ENCODE data around the gene DAGLA.

Gene DAGLA

DNA sequence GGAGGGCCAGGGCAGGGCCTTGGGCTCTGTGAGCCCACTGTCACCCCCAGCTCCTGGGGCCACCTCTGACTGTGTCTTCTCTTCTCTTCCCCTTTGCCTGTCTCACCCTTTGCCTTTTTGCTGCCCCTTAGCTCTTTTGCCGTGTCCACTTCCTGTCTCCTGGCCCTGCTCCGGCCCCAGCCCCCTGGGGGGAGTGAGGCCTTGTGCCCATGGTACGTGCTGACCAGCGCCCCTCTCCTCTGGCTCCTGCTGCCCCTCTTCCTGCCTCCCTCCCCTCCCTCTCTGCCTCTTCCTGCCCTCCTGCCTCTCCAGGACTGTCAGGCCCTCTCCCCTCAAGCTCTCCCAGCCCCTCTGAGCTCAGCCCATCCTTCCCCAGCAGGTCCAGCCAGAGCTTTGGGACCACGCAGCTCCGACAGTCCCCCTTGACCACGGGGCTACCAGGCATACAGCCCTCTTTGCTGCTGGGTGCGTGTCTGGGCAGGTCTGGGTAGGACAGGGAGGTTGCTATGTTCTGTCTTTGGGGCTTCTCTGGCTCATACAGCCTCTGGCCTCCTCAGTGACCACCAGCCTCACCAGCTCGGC, 100.5 kb downstream of the DAGLA start:
- DNase-seq (ENCODE audit: low read depth) = no peak

DNA sequence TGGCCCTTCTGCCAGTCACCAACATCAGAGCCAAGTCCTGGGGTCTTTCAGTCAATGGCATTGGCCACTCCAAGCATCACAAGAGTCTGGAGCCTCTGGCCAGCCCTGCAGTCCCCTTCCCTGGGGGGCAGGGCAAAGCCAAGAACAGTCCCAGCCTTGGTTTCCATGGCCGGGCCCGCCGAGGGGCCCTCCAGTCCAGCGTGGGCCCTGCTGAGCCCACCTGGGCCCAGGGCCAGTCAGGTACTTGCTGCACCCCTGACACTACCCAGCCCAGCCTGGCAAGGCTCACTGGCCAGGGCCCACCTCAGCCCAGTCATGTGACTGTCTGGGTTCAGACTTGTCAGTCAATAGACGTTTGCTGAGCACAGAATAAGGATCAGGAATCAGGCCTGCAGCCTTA, 101.4 kb downstream of the DAGLA start:
- no peak for DNase-seq (ENCODE audit: low read depth)

DNA sequence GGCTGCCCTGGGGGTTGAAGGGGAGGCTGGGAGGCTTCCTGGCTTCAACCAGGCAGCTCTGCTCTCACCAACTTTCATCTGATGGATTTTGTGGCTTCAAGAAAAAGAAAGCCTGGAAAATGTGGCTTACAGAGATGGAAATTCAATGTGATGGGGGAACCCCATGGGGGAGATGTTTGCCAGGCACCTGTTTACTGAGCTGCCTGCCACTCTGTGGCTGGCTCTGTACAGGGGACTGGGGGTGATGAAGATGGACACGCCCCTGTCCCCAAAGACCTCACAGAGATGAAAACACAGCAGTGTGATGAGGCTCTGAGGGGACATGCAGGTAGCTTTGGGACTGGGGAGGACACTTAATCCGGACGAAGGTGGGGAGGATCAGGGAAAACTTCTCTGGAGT, 102.1 kb downstream of the DAGLA start:
- DNase-seq (ENCODE audit: low read depth) = no peak

DNA sequence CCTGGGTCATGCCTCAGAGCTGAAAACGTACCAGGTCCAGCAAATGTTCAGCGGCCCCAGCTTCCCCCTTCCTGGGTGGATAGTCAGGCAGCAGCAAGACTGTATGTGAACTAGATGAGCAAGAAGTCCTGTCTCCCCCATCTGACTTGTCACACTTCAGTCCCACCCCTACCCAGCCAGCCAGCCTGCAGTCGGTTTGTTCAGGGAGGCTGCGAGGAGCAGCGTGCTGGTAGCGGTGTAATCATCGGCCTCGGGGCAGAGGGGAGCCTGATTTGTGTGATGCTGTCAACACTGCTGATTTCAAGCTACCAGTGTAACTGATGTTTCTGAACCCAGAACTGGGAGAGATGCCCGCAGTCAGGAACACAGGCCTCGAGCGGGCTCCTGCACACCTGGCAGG, 102.7 kb downstream of the DAGLA start:
- no peak for DNase-seq (ENCODE audit: low read depth)

DNA sequence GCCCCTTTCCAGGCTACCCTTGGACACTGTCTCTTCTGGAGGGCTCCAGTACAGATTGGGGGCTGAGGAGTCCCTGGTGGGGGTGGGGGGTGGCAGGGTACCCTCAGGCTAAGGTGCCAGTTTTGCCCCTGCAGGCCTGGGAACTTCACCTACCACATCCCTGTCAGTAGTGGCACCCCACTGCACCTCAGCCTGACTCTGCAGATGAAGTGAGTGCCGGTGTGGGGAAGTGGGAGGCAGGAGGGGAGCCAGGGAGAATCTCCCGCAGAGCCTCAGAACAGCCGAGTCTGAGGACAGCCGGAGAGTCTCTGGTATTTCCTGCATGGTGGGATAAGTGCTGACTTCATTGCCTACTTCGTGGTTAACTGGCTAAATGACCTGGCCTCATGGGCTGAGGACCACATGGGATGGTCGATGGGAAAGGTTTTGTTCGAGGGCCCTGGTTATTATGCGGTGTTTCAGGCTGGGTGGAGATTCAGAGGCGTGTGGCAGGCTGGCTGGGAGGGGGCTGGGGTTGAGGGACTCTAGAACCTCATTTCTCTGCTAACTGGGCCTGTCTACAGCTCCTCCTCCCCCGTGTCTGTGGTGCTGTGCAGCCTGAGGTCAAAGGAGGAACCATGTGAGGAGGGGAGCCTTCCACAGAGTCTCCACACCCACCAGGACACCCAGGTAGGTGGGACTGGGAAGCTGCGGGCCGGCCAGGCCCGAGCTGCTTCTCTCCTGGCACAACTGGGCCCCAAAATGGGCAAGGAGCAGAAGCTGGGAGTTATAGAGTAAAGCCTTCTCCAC, 103.7 kb downstream of the DAGLA start:
- no peak for DNase-seq (ENCODE audit: low read depth)

DNA sequence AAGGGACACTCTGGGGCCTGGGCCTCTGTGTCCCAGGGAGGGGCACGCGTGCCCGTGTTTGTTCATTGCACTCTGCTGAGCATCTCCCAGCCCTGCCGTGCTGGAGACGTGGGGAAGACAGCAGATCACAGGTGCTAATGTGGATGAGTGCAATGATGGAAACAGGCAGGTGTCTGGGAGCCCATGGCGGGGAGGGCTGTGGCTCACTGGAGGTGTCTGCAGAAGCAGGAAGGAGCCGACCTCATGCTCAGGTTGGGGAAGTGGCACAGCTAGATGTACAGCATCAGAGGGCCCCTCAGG, 104.3 kb downstream of the DAGLA start:
- no peak for DNase-seq (ENCODE audit: low read depth)

DNA sequence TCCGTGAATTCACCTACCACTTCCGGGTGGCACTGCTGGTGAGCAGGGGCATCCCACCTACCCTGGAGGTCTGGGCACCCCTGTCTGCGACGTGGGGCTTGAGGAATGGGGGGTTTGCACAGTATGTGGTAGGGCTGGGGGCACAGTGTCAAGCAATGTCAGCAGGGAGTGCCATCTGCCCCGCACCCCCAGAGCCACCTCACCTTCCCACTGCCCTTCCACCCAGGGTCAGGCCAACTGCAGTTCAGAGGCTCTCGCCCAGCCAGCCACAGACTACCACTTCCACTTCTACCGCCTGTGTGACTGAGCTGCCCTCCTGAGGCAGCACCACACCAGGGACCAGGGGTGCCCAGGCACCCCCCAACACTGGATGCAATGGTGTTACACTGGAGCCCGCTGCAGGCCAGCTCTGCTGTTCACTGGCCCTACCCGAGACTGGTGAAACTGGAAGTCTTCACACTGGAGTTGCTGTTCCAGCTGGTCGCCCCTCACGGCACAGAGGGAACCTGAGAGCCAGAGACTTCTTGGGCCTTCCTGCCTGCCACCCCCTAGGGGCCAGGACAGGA, 105.7 kb downstream of the DAGLA start:
- DNase-seq (ENCODE audit: low read depth) = no peak

DNA sequence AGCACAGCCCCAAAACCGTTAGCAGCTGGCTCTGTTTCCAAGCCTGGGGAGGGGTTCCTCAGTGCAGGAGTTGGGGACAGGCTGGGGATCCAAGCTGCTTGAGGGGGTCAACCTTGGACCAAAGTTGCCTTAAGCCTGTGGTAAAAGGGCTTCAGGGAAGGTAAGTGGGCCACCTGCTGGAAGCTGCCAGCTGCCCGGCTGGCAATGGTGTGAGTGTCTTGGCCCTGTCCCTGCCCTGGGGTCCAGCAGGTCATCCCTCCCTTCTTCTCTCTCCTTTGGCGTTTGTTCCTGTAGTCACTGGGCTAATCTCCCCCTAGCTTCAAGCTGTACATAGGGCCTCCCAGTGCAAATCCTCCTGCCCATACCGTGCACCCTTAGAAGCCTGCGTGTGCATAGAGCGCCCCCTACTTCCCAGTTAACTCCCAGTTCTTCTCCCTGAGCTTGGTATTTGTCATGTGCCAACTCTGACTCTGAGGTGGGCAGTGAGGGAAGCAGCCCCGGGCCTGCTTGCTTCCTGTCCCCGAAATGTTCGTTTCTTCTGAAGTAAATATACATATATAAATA, 107.8 kb downstream of the DAGLA start:
- peak; percentile 10 for DNase-seq (ENCODE audit: low read depth)

DNA sequence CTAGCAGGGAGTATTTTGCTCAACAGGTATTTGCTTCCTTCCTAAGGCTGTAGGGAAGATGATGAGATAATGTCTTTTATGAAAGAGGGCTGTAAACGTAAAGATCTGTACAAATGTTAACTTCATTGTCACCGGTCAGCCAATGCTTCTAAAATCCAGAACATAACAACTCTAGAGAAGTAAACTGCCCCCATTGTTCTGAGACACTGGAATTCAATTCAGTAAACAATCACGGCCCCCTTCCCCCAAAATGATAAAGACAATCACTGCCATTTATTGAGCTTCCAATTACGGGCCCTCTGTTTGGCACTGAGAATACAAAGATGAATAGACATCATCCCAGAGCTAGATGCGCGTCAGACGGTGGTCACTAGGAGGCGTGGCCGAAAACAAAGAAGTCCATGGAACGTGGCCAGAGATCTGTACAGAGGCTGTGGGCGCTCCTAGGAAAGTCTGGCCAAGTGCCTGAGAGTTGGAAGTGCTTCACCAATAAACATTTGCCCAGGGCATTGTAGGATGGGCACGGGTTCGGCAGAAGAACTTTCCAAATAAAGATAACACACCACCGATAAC, 111.6 kb downstream of the DAGLA start:
- peak; percentile 81 for DNase-seq (ENCODE audit: low read depth)

DNA sequence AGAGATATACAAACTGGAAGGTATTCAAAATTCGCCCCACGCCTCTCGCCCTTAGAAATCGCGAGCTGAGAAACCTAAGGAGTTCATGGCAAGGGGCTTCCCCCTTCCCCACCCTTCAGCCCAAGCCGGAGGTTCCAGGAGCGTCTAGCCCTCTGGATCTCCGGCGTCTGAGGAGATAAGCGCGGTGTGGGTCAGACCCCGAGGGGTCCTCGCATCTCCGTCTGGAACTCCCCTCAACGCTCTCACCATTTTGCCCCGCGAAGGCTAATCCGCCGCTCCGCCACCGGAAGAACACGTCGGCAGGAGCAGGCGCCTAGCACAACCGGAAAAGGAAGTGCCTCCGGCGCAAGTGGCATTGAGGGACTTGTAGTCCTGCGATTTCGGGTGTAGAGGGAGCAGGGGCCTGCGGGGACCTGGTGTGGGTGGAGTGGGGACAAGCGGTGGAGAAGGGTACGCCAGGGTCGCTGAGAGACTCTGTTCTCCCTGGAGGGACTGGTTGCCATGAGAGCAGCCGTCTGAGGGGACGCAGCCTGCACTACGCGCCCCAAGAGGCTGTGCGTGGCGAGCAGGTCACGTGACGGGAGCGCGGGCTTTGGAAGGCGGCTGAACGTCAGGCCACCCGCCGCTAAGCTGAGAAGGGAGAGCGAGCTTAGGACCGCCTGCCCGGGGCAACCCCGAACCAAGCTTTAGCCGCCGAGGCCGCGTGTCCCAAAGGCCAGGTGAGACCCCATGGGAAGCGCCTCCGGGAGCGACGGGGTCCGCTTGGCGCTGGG, 112.3 kb downstream of the DAGLA start, which contains the start of the genes FEN1 and TMEM258:
Gene FEN1, plus strand, starts transcription at position 602 of the 773 bp plus-strand sequence. CDS start 2,451 bp downstream, outside the sequence.
Gene TMEM258, minus strand, starts transcription at position 290 of the 773 bp plus-strand sequence. Its CDS starts 41 bp downstream, at position 249.
- DNase-seq (ENCODE audit: low read depth) = peak; percentile 85

DNA sequence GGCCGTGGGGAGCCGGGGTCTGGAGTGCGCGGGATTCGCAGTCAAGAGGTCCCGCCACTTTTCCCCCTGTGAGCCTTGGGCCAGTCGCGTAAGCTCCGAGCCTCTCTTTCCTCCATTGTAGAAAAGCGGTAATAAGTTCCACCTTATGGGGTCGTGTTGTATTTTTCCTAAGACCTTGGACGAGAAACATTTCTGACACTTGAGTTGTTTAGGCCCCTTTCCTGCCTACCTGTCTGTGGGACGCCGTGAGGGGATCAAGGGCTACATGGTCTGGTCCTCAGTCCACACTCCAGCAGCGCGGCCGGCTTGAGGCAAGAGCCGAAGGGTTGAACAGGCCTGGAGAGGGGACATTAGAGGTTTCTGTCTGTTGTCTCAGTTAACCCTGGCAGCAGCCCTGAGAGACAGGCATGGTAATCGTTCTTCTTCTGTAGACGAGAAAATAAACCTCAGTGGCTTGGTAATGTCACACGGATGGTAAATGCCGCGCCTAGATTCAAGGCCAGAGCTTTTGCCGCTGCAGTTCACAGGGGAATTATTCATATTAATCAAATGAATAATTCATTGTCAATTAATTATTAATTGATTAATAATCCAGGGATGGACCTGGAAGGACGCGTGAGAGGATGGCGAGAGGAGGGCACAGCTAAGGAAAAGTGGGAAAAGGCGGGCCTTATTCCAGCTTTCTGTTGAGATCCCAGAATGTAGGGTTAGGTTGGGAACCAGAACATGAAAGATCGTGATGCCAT, 113.1 kb downstream of the DAGLA start:
- no peak for DNase-seq (ENCODE audit: low read depth)

DNA sequence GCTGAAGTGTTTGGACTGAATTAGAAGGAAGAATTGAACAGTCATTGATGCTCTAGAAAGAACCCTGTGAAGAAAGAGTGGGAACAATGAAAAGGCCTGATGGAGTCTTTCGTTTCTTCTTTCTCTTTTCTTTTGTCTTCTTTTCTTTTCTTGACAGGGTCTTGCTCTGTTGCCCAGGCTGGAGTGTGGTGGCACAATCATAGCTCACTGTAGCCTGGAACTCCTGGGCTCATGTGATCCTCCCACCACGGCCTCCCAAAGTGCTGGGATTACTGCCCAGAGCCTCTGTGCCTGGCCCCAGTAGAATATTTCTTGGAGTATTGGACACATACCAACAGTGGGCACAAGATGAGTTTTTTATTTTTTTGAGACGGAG, 113.6 kb downstream of the DAGLA start:
- no peak for DNase-seq (ENCODE audit: low read depth)

DNA sequence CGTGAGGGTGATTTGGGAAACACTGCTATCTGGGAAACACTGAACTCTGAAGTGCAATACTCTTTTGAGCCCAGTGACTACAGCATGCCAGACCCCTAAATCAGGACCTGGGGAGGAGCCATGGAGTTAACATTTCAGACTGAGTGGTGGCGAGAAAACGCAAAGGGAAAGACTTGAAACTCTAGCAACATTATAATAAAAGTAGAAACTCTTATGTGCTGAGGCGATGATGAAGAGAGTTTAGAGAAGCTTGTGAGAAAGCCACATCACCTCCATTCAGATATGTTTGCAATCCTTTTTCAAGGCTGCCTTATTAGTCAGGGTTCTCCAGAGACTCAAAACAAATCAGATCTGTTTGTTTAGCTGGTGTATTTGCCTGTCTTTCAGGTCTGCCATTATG, 114.4 kb downstream of the DAGLA start:
- DNase-seq (ENCODE audit: low read depth) = no peak

DNA sequence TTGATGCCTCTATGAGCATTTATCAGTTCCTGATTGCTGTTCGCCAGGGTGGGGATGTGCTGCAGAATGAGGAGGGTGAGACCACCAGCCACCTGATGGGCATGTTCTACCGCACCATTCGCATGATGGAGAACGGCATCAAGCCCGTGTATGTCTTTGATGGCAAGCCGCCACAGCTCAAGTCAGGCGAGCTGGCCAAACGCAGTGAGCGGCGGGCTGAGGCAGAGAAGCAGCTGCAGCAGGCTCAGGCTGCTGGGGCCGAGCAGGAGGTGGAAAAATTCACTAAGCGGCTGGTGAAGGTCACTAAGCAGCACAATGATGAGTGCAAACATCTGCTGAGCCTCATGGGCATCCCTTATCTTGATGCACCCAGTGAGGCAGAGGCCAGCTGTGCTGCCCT, 115.3 kb downstream of the DAGLA start:
- no peak for DNase-seq (ENCODE audit: low read depth)

DNA sequence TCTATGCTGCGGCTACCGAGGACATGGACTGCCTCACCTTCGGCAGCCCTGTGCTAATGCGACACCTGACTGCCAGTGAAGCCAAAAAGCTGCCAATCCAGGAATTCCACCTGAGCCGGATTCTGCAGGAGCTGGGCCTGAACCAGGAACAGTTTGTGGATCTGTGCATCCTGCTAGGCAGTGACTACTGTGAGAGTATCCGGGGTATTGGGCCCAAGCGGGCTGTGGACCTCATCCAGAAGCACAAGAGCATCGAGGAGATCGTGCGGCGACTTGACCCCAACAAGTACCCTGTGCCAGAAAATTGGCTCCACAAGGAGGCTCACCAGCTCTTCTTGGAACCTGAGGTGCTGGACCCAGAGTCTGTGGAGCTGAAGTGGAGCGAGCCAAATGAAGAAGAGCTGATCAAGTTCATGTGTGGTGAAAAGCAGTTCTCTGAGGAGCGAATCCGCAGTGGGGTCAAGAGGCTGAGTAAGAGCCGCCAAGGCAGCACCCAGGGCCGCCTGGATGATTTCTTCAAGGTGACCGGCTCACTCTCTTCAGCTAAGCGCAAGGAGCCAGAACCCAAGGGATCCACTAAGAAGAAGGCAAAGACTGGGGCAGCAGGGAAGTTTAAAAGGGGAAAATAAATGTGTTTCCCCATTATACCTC, 115.8 kb downstream of the DAGLA start:
- no peak for DNase-seq (ENCODE audit: low read depth)

Measured in stromal cell of bone marrow (primary cell).